GM21619 (cell line): ENCODE measurements around the gene APPBP2.
"Not testable (repeated sequence)": the region's sequence is repeated elsewhere in the genome, so short reads cannot be mapped to it uniquely, and the experiment has no call there.

Experiments
- ATAC-seq: cut with Tn5 transposase; IDR thresholded peaks from one replicate; pipeline ENCODE4 v1.9.1; 2021; ENCODE audit not compliant: unreplicated experiment

Gene APPBP2

GRCh38 chr17:60534613-60535157 lies 8.6 kb upstream of the APPBP2 start:
- ATAC-seq: no peak

- no peak for ATAC-seq
Measured at GRCh38 chr17:60534010-60534555, 8.0 kb upstream of the APPBP2 start.

- no peak for ATAC-seq
Measured at GRCh38 chr17:60529806-60530205, 3.8 kb upstream of the APPBP2 start.

- ATAC-seq: no peak
Measured at GRCh38 chr17:60528828-60529227, 2.8 kb upstream of the APPBP2 start.

GRCh38 chr17:60527701-60528100 lies 1.7 kb upstream of the APPBP2 start:
- ATAC-seq: no peak

GRCh38 chr17:60526726-60527125 lies 684 bp upstream of the APPBP2 start:
- ATAC-seq: no peak

- no peak for ATAC-seq
Measured at GRCh38 chr17:60525328-60525684, 736 bp downstream of the APPBP2 start.

GRCh38 chr17:60524463-60525327 lies 1.3 kb downstream of the APPBP2 start:
- ATAC-seq: no peak

GRCh38 chr17:60523822-60524221 lies 2.2 kb downstream of the APPBP2 start:
- ATAC-seq: no peak

- no peak for ATAC-seq
Measured at GRCh38 chr17:60522889-60523626, 3.0 kb downstream of the APPBP2 start.

- no peak for ATAC-seq
Measured at GRCh38 chr17:60519795-60520194, 6.2 kb downstream of the APPBP2 start.

- not testable (repeated sequence) for ATAC-seq
Measured at GRCh38 chr17:60515683-60516082, 10.4 kb downstream of the APPBP2 start.

- ATAC-seq: not testable (repeated sequence)
Measured at GRCh38 chr17:60515199-60515598, 10.8 kb downstream of the APPBP2 start.

- ATAC-seq: no peak
Measured at GRCh38 chr17:60514500-60514899, 11.5 kb downstream of the APPBP2 start.

- ATAC-seq: no peak
Measured at GRCh38 chr17:60514053-60514452, 12.0 kb downstream of the APPBP2 start.

- no peak for ATAC-seq
Measured at GRCh38 chr17:60513014-60513413, 13.0 kb downstream of the APPBP2 start.

GRCh38 chr17:60510723-60511122 lies 15.3 kb downstream of the APPBP2 start:
- no peak for ATAC-seq

GRCh38 chr17:60510031-60510430 lies 16.0 kb downstream of the APPBP2 start:
- no peak for ATAC-seq

GRCh38 chr17:60508384-60508980 lies 17.6 kb downstream of the APPBP2 start:
- ATAC-seq: no peak

- no peak for ATAC-seq
Measured at GRCh38 chr17:60506312-60506711, 19.7 kb downstream of the APPBP2 start.

- no peak for ATAC-seq
Measured at GRCh38 chr17:60502145-60502544, 23.9 kb downstream of the APPBP2 start.
